Activated gamma-delta T cell (primary cell): Measurements from ENCODE around the gene HOXA4.

Source experiments
- DNase-seq: peaks from one replicate; lab custom pipeline; 2025; lab: John Stamatoyannopoulos, UW
- total RNA-seq, 2 donors: gene quantifications; one replicate each; lab custom pipeline; 2026; lab: John Stamatoyannopoulos, UW

HOXA4 gene
- 0 to 0.09 reads per million in 2 donors for total RNA-seq

DNA sequence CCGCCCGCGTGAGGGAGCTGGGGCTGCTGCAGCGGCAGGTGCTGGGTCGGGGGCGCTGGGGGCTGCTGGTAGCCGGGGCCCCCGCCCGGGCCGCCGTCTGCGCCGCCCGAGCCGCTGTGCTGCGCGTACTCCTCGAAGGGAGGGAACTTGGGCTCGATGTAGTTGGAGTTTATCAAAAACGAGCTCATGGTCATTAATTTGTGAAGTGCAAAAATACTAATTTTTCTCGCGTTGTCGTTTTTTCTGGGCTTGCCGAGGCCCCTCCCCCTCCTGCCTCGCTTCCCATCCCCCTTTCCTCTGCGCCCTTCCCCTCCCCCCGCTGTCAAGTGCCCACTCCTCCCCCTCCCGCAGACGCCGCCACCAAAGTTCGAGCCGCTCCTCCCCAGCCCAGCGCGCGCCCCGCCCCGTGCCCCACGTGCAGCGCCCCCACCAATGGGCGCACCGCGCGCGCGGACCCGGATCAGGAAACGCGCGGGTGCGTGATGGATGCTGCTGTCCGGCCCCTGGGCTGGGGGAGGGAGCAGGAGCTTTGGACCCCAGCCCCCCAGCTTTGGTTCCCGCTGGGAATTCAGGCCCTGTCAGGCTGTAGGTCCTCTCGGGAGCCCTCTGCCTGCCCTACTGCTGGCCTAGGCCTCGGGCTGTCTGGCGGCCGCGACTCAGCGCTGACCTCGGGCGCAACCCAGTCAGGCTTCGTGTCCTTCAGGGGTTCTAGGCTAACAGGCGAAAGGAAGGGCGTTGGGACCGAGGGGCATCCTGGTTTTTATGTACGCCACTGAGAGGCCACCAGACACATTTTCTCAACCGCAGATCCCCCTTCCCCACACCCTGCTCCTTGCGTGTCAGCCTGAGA lies at the start of gene HOXA4:
TSS of gene HOXA4 (minus strand) at position 218 of the 850 bp plus-strand sequence. CDS start at position 194, 24 bp downstream.
- peak; percentile 26 for DNase-seq

DNA sequence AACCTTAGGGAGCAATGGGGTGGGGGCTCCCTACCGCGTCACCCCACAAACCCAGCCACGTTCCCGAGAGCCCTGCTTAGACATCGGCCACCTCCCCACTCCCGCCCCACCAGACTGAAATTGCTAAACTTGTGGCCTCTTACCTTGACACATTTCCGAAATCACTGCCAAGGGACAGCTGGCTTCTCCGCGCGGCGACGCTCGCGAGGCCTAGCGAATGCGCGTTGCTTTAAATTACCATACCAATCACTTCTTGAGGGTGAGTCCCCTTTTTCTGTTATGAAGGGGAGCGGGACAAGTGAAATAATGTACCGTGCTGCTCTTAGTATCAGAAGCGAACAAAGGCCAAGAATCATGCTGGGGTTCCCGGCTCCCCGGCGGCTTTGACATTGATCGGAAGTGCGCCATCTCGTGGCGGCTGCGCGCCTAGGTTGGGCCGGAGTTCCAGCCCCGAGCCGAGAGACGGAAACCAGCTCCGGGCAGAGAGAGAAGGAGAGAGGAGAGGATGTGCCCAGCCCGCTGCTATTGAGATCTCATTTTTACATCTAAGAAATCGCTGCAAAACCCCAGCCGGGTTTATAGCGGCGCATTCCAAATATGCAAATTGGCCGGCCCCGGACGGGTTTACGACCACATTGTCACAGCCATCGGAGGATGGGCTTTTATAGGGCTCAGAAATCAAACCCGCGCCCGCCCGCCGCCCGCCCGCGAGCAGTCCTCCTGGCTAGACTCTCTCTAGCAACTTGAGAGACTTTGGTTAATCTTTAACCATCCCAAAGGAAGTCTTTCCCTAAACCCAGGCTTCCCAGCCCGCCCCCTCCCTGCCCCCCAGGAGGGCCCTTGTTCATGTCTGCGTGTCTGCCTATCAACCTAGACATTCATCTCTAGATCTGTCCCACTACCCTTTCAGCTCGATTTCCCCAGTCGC lies 49.2 kb upstream of the HOXA4 start:
- DNase-seq = peak; percentile 22

DNA sequence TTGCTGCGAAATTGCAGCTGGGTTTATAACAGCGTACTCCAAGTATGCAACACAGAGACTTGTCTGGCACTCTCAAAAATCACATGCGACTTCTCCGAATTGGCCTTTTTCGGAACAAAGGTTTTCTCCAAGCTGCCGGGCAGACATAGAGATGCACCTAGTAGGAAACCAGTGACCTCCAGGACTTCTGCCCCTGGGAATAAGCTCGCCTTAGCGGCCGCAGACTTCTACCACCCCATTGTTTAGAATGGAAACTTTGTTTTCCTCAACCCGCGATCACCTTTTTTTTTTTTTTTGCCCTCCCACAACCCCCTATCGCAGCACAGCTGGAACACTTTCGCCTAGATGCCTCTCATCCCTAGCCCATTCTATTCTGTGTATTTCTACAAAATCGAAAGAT lies 48.5 kb upstream of the HOXA4 start:
- DNase-seq = no peak

GRCh38 chr7:27178366-27178765 lies 47.8 kb upstream of the HOXA4 start:
- no peak for DNase-seq

GRCh38 chr7:27177795-27178320 lies 47.3 kb upstream of the HOXA4 start:
- no peak for DNase-seq

- no peak for DNase-seq
These were observed 46.6 kb upstream of the HOXA4 start for GRCh38 chr7:27176962-27177794.

DNA sequence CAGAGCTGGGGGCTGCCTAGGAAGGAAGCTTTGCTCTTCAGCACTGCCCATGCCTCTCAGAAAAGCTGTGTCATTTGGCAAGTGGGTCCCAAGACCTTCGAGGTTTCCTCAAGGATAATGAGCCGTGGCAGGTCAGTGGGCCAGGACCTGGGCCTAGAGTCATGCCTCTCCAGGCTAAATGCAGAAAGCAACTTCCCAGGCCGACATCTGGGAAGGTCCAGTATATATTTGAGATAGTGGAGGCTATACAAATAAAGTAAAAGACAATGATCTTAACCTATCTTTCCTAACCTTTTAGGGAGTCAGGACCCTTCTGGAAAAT lies 45.9 kb upstream of the HOXA4 start:
- no peak for DNase-seq

DNA sequence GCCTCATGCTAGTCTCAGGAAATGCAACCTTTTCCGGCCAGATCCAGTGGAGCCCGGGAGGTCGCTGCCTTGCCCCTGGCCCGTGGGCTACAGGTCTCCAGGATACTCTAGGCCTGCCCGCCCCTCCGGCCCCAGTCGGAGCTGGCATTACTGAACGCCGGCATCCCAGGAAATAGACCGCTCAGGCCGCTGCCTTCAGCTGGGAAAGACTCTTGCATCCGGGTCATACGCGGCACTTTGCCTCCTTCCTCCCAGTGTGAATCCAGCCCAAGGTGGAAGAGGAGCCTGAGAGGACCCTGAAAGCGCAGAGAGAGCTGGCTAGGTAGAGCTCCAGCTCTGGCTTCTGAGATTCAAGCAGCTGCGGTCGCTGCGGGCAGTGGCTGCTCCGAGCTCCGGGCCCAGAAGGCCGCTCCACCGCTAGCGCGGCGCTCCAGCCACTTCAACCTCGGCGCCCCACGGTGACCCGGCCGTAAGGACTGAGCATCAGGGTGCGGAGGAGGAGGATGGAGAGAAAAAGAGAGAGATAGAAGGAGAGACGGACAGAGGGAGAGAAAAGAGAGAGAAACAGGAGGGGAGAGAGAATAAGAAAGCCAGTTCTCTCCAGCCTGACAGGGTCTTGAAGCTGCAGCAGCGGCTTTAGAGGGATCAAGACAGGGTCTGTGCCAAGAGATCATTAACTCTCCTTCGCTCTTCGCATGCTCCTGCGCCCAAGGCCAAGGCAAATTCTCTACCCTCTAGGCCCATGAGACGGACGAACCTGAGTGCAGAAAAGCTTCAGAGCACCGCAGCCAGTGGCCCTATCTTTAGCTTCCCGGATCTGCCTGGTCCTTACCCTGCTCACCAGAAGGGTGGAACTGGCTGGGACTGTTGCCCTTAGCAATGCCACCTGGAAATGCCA lies 45.3 kb upstream of the HOXA4 start:
- no peak for DNase-seq

- no peak for DNase-seq
These were observed 44.5 kb upstream of the HOXA4 start for GRCh38 chr7:27174874-27175625.

- DNase-seq = no peak
These were observed 43.7 kb upstream of the HOXA4 start, which contains the start of gene HOXA10 for GRCh38 chr7:27173956-27174873. TSS of gene HOXA10 (minus strand) at chr7:27174320. CDS start at chr7:27174306, 14 bp downstream.

DNA sequence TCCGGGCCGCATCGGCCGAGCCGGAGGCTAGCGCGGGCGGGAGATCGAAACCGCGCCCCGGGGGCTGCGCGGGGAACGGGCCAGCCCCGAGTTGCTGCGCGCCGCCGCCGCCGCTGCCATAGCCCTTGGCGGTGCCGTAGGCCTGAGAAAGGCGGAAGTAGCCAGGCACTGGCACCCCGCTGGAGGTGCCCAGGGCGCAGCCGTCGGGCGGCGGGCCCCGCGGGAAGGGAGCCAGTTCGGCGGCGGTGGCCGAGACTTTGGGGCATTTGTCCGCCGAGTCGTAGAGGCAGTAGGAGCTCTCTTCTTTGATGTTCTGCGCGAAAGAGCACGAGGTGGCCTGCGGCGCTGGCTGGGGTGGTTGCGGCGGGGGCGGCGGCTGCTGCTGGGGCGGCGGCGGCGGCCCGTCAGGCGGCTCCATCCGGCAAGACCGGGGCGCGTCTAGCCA lies 43.0 kb upstream of the HOXA4 start:
- DNase-seq = peak; percentile 29

GRCh38 chr7:27172823-27173510 lies 42.4 kb upstream of the HOXA4 start:
- DNase-seq = no peak

DNA sequence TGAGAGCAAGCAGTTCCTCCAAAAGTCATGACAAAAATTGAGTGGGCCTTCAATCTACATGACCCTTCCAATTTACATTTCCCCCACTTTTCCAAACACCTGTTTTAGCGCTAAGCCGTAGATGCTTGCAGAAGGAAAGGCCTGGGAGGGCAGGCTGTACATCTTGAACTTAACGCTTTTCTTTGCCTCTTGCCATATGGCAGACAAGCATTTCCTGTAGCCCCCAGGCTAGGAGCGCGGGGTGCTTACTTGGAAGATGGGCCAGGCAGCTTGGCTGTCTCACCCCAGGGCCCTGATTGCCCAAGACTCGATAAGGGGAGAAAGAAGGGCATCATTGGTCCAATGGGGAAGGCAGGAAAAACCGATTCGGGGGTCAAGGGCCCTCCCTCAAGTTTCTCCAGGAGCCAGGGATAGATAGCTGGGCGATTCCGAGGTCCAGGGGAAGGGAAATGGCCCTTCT lies 41.8 kb upstream of the HOXA4 start:
- DNase-seq = no peak

DNA sequence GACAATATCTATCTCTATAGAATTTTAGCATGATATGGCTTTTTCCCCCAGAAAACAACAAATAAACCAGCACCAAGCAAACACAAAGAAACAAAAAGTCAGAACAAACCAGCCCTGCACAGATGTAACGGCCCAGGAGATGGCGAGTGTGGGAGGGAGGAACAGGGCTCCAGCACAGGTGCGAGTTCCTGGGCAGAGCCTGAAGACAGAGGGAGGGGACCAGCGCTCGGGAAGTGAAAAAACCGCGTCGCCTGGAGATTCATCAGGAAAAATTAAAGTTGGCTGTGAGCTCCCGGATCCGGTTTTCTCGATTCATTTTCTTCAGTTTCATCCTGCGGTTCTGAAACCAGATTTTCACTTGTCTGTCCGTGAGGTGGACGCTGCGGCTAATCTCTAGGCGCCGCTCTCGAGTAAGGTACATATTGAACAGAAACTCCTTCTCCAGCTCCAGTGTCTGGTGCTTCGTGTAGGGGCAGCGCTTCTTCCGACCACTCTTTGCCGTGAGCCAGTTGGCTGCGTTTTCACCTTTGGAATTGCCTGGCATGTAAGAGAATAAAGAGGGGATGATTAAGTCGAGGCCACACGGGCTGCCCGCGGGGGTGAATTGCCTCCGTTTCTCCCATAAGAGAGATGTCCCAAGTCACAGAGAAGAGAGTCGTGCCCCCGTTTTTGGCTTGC lies 41.2 kb upstream of the HOXA4 start:
- DNase-seq = no peak

- no peak for DNase-seq
These were observed 40.7 kb upstream of the HOXA4 start for GRCh38 chr7:27171325-27171636.

DNA sequence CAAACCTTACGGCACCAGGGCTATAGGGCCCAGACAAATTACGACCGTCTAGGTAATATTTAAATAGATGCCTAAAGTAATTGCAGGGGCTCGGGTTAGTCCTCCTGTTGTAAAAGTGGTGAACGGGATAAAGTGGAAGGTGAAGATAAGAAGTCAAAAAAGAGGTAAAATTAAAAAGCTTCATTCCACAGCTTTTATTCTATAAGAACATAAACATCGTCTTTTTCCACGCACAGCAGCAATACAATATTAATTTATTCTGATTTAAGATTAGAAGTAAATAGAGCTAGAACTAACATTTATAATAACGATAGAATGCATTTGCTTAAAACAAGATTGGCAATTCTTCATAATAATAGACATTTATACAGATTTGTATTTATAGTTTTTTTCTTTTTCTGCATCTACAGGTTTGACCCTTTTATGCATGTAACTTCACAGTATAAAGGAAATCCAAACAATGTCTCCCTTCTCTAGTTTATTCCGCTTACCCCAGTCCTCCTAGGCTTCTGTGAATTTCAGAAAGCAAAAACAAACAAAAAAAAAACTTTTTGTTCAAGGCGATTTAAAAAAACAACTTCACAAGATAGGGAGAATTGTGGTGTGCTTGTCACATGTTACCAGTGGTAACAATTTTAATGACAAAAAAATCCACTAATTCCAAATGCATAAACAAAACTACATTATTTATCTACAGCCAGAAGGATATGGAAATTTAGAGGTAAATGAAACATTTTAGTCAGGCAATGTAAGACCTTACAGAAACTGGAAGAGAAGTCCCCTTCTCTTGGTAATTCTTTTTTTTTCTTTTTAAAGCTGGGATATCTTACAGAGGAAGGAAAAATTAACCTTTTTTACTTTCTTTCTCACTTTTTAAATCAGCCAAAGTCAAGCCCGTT lies 40.1 kb upstream of the HOXA4 start:
- DNase-seq = no peak
